HUDEP-2 (cell line): ENCODE measurements around the gene RABGEF1.
"Not testable (repeated sequence)": the region's sequence is repeated elsewhere in the genome, so short reads cannot be mapped to it uniquely, and the experiment has no call there.

Source experiments
- DNase-seq, 76 experiments: peaks; one replicate each; lab custom pipeline; 2025; ENCODE audit not compliant: unreplicated experiment in 76 of 76; lab: John Stamatoyannopoulos, UW

RABGEF1 gene

DNA sequence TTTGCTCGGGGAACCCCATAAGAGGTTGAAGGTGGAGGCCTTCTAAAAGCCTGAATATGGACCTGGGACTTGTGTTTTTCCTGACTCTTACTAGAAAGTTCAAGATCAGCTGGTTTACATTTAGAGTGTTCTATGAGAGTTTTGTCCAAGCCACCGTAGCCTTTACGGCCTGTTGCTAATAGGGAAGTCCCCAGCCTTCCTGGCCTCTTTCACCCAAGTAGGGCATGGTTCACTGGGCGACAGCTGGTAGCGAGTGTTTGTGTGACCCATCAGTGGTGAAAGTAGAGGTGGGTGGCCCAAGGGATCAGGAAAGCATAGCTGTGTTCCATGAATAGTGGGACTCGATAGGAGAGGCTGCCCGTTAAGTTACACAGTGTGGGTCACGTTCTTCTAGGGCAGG, 60.1 kb downstream of the RABGEF1 start:
- DNase-seq = no peak

DNA sequence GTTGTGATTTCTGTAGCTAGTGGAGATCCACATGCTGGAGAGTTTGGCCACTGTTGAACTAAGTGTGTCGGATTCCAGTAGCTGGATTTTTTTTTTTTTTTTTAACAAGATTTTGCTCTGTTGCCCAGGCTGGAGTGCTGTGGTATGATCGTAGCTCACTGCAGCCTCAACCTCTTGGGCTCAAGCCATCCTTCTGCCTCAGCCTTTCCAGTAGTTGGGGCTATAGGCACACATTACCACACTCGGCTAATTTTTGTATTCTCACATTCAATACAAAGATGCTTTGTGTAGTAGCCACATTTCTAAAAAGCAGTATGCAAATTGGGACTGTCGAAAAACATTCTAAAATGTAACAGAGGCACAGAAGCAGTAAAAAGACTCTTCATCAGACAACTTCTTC, 63.5 kb downstream of the RABGEF1 start:
- no peak for DNase-seq

DNA sequence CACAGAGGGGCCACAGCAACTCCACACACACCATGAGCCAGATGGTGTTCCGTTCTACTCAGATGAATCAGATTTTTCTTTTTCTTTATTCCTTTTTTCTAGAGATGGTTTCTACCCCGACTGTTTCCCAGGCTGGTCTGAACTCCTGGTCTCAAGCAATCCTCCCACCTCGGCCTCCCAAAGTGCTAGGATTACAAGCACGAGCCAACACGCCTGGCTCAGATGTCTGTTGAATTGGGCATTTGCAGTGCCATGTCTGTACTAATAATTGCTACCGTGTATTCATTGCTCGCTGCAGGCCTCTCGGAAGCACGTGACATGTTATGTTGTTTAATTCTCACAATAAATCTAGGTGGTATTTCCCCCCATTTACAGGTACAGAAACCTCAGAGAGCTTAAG, 67.2 kb downstream of the RABGEF1 start:
- DNase-seq = no peak

DNA sequence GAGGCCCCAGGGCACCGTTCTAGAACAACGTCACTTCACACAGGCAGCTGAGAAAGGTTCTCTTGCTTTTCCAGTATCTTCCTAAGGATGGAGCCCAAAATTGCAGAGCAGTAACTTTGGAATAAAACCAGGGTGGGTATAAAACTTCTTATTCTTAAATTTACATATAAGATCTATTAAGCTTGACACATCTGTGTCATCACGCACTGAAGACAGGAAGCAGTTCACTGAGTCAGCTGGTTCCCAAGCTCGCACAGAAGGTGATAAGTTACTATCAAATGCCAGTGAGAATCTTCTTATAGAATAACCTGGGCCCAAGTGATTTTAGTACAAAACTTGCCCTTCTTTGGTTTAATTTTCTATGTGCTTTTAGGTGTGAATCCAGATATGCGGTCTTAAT, 70.2 kb downstream of the RABGEF1 start:
- no peak for DNase-seq

DNA sequence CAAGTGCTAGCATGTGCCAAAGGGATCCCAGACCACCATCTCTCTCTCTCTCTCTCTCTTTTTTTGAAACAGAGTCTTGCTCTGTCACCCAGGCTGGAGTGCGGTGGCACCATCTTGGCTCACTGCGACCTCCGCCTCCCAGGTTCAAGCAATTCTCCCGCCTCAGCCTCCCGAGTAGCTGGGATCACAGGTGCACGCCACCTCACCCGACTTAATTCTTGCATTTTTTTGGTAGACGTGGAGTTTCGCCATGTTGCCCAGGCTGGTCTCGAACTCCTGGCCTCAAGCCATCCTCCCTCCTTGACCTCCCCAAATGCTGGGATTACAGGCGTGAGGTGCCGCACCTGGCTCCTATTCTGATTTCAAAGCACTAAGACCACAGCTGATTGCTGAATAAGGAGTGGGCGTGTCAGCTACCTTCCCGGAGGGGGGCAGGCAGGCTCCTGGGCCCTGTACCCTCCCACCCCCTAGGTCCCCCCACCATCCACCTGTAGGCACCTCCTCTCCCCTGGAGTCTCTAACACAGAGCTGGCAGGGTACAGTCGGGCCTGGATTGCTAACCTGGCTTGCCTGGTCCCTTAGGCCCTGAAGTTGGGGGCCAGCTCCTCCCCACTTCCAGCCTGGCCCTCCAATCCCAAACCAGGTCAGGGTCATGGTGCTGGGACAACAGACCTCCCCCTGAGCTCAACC, 74.8 kb downstream of the RABGEF1 start:
- not testable (repeated sequence) for DNase-seq

DNA sequence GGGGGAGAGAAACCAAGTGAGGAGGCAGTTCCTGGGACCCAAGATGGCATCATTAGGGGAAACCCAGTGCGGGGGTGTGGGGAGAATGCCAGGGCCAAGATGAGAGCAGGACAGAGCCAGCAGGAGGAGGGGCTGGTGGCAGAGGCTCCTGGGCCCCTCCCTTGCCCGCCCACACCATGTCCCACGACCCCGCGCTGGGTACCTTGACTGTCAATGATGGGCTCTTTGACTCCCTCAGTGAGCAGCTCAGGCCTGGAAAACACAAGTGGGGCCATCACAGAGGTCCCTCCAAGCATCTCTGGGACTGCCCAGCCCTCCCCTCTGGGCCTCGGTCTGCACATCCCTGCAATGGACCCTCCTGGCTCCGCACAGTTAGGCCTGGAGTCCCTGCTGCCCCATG, 75.4 kb downstream of the RABGEF1 start:
- DNase-seq = no peak

DNA sequence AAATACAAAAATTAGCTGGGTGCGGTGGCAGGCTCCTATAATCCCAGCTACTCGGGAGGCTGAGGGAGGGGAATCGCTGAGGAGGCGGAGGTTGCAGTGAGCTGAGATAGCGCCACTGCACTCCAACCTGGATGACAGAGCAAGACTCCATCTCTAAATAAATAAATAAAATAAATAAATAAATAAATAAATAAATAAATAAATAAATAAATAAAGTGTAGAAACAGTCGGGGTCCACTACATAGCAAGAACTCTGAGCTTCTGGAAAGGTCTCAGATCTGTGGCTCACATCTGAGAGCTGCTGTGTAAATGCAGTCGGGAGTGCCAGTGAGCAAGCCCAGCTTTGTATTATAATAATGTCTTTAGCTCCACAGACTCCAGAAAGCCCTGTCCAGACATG, 76.1 kb downstream of the RABGEF1 start:
- DNase-seq = not testable (repeated sequence)

DNA sequence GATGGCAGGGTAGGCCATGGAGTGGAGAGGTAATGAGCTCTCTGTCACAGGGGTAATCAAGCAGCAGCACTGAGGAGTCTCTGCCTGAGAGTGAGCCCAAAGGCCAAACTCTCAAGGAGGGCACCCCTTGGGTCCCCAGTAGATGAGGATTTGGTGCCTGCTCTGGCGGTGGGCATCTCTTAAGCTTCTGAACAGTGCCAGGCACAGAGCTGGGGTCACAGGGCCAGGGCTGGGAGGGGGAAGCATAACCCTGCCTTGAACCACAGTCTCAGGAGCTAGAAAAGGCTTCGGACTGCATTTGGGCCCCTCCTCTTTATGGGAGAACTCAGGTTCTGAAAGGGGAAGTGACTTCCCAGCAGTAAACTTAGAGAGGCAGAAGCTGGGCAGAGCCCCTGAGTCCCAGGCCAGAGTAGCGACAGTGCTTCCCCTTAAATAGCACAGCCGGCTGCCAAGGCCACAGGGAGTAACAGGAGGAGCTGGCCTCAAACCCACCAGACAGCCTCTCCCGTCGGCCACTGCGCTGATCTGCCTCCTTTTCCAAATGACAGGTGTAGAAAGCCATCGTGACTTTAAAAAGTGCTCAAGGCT, 76.8 kb downstream of the RABGEF1 start:
- not testable (repeated sequence) for DNase-seq

DNA sequence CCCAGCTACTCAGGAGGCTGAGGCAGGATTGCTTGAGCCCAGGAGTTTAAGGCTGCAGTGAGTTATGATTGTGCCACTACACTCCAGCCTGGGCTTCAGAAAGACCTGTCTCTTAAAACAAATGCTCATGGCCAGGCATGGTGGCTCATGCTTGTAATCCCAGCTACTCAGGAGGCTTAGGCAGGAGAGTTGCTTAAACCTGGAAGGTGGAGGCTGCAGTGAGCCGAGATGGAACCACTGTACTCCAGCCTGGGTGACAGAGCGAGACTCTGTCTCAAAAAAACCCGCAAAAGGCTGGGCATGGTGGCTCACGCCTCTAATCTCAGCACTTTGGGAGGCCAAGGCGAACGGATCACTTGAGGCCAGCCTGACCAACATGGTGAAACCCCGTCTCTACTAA, 77.4 kb downstream of the RABGEF1 start:
- not testable (repeated sequence) for DNase-seq

DNA sequence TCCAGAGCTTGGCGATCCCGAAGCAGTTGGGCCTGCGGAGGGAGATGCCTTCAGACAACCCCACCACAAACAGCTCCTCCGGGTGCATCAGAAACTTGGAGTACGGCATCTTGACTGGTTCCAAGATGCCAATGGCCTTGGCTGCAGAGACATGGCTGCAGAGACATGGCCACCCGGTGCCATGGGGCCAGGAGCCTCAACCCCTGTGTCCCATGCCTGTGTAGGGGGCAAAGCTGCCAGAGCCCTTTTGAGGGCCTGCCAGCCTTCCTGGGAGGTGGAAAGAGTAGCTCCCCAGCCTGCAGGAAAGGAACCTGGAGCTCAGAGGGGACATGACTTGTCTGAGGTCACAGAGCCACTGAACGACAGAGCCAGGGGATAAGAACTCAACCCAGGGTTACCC, 83.5 kb downstream of the RABGEF1 start:
- no peak for DNase-seq

DNA sequence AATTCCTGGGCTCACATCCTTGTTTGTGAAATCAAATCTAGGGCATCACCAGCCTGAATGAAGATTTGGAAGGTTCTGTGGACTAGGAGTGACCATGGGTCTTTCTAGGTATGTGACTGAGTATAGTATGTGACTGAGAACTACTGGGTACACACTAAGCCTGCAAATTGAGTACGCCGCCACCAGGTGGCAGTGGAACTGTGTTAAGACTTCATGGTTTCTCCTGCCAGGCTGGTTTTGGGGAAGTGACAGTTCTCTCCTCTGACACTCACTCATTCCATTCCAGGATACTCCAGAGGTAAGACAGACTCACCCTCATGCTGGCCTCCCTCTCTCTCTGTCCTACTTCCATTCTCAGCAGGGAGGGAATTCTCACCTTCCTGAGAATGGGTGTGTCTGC, 85.0 kb downstream of the RABGEF1 start:
- DNase-seq = peak in 55 of 76 experiments; percentile 1 to 64 (median 25)

DNA sequence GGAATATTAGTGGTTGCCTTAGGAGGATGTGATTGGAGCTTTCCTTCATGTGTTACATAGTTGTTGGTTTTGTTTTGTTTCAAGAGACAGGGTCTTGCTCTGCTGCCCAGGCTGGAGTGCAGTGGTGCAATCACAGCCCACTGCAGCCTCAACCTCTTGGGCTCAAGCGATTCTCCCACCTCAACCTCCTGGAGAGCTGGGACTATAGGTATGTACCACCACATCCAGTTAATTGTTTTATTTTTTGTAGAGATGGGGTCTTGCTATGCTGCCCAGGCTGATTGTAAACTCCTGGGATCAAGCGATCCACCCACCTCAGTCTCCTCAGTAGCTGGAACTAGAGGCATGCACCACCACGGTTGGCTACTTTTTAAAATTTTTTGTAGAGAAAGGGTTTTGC, 86.1 kb downstream of the RABGEF1 start:
- DNase-seq = no peak

DNA sequence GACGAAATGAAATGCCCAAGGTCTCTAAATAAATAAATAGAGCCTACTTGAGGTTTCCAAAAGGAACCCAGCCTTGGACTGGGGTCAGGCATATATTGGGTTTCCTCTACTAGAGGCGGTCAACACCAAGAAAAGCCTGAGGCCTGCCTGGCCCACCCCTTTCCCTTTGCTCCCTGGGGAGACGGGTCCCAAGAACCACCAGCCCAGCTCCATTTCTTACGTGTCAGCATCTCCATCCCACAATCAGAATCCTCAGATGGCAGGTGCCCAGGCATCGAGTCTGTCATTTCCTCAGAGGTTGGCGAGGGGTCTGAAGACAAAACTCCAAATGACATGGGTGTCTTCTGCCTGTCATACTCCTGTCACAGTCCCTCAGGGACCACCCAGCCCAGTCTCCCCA, 90.4 kb downstream of the RABGEF1 start:
- DNase-seq = not testable (repeated sequence)

DNA sequence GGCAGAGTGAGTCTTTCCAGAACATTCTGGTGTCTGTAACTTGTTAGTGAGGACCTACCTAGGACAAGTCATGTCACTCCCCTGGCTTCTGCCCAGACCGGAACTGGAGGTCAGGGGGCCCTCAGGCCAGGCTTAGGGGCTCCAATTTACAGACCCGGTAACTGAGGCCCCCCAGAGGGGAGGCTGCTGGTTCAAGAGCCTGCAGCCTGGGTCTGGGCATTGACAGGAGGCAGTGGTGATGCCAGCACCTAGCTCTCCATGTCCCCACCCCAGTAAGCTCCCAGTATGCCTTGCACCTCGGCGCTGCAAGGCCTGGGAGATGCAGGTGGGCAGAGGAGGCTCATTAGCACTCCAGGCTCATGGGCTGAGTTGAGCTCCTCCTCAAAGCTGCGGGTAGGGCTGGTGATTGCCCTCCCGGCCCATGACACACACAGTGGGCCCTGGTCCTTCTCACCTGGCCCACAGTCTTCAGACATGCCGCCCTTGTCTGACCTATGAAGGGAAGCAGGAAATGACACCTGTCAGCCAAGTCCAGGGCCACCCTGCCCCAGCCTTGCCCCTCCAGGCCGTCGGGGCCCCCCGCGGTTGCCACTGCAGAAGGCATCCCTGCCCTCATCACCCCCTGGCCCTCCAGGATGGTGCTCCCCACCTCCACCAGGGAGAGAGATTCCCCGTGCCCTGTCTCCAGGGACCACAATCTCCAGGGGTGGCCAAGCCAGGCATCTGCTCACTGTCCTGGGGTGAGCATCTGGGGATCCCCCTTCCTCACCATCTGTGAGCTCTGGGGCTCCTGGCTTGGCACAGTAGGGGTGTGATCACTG, 92.2 kb downstream of the RABGEF1 start:
- DNase-seq = no peak

DNA sequence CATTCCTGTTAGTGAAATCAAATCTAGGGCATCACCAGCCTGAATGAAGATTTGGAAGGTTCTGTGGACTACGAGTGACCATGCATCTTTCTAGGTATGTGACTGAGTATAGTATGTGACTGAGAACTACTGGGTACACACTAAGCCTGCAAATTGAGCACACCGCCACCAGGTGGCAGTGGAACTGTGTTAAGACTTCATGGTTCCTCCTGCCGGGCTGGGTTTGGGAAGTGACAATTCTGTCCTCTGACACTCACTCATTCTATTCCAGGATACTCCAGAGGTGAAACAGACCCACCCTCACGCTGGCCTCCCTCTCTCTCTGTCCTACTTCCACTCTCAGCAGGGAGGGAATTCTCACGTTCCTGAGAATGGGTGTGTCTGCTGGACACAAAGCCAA, 96.5 kb downstream of the RABGEF1 start:
- DNase-seq = peak in 63 of 76 experiments; percentile 2 to 71 (median 38)

DNA sequence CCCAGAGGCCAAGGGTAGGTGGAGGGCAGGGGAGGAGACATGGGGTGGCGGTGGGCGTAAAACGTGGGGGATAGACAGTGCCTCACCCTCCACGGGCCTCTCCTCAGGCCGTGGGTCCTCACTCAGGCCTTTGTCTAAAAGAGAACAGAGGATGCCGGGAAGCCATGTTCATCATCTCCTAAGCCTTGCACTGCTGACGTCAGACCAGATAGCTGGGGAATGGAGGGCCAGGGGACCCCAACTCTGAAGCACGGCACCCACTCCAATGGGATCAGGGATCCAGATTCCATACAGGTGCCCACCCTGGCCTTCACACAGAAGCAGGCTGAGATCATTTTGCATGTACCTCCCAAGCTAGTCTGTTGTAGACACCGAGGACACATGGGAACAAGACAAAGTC, 97.1 kb downstream of the RABGEF1 start:
- no peak for DNase-seq

DNA sequence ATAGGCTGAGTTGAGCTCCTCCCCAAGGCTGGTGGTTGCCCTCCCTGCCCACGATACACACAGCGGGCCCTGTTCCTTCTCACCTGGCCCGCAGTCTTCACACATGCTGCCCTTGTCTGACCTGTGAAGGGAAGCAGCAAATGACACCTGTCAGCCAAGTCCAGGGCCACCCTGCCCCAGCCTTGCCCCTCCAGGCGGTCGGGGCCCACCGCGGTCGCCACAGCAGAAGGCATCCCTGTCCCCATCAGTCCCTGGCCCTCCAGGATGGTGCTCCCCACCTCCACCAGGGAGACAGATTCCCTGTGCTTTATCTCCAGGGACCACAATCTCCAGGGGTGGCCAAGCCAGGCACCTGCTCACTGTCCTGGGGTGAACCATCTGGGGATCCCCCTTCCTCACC, 99.3 kb downstream of the RABGEF1 start:
- no peak for DNase-seq

DNA sequence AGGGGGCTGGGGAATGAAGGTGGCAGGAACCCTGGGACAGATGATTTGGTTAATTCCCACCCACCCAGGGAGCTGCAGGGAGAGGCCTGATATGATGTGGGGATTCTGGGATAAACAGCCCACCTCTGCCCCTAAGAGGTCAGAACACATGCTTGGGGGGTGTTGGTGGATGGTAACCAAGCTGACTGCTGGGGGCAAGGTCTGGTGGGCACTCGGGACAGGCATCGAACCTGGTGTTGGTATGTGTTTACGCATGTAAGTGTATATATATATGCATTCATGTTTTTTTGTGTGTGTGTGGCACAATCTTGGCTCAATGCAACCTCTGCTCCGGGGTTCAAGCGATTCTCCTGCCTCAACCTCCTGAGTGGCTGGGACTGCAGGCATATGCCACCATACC, 99.8 kb downstream of the RABGEF1 start:
- DNase-seq = no peak

DNA sequence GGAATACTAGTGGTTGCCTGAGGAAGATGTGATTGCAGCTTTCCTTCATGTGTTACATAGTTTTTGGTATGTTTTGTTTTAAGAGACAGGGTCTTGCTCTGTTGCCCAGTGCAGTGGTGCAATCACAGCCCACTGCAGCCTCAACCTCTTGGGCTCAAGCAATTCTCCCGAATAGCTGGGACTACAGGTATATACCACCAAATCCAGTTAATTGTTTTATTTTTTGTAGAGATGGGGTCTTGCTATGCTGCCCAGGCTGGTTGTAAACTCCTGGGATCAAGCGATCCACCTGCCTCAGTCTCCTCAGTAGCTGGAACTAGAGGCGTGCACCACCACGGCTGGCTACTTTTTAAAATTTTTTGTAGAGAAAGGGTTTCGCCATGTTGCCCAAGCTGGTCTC, 101.4 kb downstream of the RABGEF1 start:
- no peak for DNase-seq

DNA sequence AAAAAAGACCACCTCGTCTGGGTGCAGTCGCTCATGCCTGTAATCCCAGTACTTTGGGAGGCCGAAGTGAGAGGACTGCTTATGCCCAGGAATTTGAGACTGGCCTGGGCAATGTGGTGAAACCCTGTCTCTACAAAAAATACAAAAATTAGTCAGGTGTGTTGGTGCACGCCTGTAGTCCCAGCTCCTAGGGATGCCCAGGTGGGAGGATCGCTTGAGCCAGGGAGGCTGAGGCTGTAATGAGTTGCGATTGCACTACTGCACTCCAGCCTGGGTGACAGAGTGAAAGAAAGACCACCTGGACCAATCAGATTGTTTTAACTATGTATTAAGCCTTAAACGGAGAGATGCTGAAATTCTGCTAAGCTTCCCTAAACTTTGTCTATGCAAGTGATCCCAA, 103.0 kb downstream of the RABGEF1 start:
- DNase-seq = not testable (repeated sequence)

DNA sequence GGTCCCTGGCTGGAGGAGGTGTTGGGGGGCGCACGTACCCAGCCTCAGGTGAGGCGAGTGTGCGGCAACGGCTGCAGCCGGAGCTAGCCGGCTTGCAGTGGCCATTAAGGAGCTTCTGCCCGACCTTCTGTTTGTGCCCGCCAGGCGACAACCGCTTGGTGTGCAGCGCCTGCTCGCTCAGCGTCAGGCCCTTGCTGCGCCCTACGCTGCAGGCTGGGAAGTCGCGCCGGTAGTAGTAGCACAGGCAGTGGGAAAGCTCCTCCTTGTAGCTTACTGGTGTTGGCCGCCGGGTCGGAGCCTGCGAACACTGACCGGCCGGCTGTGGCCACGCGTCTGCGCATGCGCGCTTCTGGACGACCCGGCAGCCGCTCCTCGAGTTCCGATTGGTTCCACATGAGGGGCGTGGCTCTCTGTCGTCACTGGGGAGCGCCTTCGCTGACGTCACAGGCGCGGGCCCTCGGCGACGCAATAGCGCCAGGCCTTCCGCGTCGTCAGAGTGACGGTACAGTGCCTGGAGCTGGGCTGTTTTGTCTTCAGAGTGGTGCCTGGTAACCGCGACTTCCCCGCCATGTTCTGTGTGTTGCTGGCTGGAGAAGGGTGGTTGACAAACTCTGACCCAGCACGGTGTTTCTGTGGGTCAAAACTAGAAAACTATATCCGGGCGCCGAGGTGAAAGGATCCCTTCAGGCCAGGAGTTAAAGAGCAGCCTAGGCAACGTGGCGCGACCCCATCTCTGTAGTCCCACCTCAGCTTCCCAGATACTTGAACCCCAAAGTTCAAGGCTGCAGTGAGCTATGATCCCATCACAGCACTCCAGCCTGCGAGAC, 104.2 kb downstream of the RABGEF1 start:
- DNase-seq = peak; percentile 47 to 99 (median 96)
